Measurements from ENCODE around the gene IP6K3. TPM values are rescaled to one million over a fixed set of nuclear protein-coding genes. Genes with fewer than 3 reads are reported as not detected.

Gene IP6K3
- total and polyA plus RNA-seq, 3 donors from 2014 or later: 0.15 to 0.16 TPM; not detected in 1

DNA sequence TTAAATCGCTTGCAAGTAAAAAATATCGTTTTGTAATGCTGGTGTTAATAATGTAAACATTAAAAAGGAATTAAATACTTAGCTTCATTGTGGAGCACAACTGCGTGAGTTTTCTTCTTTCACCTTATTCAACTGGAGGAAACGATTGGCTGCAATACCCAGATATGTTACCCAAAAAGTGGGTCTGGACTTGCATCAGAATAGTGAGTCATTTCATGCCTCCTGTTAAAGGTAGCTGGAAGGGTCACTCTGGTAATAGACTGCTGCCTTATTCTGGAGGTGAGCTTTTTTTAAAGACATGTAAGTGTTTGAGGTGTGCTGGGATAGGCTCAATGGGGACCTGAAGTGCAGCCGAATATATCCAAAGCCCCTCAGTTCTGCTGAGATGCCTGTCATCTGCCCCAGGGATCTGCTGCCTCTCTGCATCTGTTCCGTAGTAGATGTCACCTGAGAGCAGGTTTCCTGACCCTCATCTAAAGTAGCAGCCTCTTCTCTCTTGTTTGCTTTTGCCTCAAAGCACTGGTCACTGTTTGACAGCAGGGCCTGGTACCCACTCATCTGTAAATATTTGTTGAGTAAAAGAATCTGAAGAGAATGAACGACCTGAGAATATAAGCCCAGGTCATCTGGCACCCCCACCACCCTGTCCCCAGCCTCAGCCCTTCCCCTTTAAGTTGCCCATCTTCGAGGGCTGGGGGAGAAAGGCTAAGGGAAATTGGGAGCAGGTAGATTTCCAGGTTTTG, 29.6 kb downstream of the IP6K3 start:
- no peaks in the 10 kb centered on the region for H3K9me3 ChIP-seq
- H3K4me1 ChIP-seq: peaks cover 4% of the 10 kb centered on the region
- H3K4me3 ChIP-seq: no peak overlapping the region
- intact Hi-C loops (cut with DNase I; ENCODE audit: low total_unique reads): no loop called here
- H3K36me3 ChIP-seq (ENCODE audit: low read depth, missing control alignments): no peaks in the 10 kb centered on the region
- WGBS, 2 donors: 80 to 86% methylated on average over 8 of the region's 8 CpGs
- TF ChIP-seq, protein P1, sequence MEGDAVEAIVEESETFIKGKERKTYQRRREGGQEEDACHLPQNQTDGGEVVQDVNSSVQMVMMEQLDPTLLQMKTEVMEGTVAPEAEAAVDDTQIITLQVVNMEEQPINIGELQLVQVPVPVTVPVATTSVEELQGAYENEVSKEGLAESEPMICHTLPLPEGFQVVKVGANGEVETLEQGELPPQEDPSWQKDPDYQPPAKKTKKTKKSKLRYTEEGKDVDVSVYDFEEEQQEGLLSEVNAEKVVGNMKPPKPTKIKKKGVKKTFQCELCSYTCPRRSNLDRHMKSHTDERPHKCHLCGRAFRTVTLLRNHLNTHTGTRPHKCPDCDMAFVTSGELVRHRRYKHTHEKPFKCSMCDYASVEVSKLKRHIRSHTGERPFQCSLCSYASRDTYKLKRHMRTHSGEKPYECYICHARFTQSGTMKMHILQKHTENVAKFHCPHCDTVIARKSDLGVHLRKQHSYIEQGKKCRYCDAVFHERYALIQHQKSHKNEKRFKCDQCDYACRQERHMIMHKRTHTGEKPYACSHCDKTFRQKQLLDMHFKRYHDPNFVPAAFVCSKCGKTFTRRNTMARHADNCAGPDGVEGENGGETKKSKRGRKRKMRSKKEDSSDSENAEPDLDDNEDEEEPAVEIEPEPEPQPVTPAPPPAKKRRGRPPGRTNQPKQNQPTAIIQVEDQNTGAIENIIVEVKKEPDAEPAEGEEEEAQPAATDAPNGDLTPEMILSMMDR (IDR thresholded peaks at IDR 0.05): no peak
- no peak for TF ChIP-seq POLR2A (IDR thresholded peaks at IDR 0.05)
- no peak for DNase-seq
- no peak overlapping the region for H3K27ac ChIP-seq
- H3K27me3 ChIP-seq: no peaks in the 10 kb centered on the region

DNA sequence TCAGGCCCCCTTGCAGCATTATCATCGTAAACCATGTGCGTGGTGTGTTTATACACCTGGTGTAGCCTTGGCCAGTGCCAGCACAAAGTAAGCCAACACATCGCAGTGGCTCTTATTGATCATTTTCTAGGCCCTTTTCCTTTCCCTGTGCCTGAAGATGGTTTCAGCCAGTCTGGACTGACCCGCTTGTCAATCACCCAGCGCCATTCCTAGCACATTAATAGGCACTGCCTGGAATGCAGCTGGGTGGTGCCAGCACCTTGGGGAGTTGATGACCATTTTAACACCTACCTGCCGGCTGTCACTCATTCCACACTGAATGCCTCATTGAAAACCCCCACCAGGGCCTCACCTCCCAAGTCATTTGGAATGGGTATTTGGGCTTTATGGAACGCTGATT, 30.3 kb downstream of the IP6K3 start:
- TF ChIP-seq, protein P1 (IDR thresholded peaks at IDR 0.05): no peak
- TF ChIP-seq POLR2A (IDR thresholded peaks at IDR 0.05): no peak
- no peaks in the 10 kb centered on the region for H3K9me3 ChIP-seq
- intact Hi-C loops (cut with DNase I; ENCODE audit: low total_unique reads): no loop called here
- no peak overlapping the region for H3K4me3 ChIP-seq
- H3K27ac ChIP-seq: no peak overlapping the region
- DNase-seq: no peak
- H3K36me3 ChIP-seq (ENCODE audit: low read depth, missing control alignments): no peaks in the 10 kb centered on the region
- H3K4me1 ChIP-seq: peaks cover 7% of the 10 kb centered on the region
- WGBS, 2 donors: 91 to 92% methylated on average over 5 to 7 of the region's 7 CpGs
- no peaks in the 10 kb centered on the region for H3K27me3 ChIP-seq

DNA sequence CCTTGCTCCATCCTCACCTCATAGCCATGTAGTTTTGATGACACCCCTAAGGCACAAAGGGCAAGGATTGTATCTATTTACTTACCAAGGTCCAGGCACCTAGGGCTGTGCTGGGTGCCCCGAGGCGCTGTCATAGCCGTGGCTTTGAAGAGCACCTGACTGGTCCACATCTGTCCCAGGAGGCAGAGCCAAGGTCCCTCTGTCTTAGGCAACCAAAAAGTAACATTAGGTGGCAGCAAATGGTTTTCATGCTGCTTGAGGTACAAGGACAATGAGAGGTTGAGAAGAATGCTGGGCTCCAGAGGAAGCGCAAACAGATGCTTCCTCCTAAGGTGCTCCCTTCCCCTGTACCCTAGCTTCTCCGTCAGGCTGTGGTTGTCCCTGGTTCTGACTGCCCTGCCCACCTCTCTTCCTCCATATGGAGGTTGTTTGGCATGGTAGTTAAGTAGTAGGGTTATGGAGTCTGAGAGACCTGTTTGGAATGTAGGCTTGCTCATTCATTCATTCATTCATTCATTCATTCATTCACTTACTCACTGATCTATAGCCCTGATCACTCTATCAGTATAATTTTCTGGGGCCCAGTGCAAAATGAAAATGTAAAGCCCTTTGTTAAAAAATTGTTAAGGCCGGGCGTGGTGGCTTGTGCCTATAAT, 32.2 kb downstream of the IP6K3 start:
- Histone ChIP-seq H3K27ac (no peak overlapping the region), H3K4me3 (no peak overlapping the region), H3K27me3 (no peaks in the 10 kb centered on the region), H3K36me3 (ENCODE audit: low read depth, missing control alignments) (no peaks in the 10 kb centered on the region), H3K4me1 (peaks cover 15% of the 10 kb centered on the region), H3K9me3 (no peaks in the 10 kb centered on the region)
- WGBS, 2 donors: 92 to 96% methylated on average over 7 of the region's 7 CpGs
- no peak for DNase-seq
- intact Hi-C loops (cut with DNase I; ENCODE audit: low total_unique reads): no loop called here
- TF ChIP-seq POLR2A (IDR thresholded peaks at IDR 0.05): no peak
- TF ChIP-seq, protein P1 (IDR thresholded peaks at IDR 0.05): no peak

DNA sequence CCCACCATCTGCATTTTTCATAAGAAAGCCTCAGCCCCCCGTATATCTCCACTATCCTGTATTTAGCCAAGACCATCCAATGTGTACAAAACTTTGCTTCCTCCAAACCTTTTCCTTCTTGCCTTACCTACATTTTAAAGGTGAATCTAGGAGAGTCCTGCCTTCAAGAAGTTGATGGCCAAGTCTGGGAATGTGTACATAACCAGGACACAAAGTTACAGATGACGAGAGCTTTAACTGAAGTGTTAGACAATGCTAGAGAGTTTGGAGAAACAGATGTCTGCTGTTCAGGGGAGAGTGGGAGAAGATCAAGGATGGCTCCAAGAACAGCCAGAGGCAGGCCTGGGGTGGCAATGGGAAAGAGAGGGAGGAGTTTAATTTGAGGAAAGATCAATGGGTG, 32.9 kb downstream of the IP6K3 start:
- Histone ChIP-seq H3K27ac (no peak overlapping the region), H3K27me3 (no peaks in the 10 kb centered on the region), H3K9me3 (no peaks in the 10 kb centered on the region), H3K4me1 (peaks cover 15% of the 10 kb centered on the region), H3K4me3 (no peak overlapping the region), H3K36me3 (ENCODE audit: low read depth, missing control alignments) (no peaks in the 10 kb centered on the region)
- intact Hi-C loops (cut with DNase I; ENCODE audit: low total_unique reads): no loop called here
- 71 to 86% methylated on average over 2 of the region's 2 CpGs for WGBS, 2 donors
- DNase-seq: no peak
- TF ChIP-seq POLR2A (IDR thresholded peaks at IDR 0.05): no peak
- TF ChIP-seq, protein P1 (IDR thresholded peaks at IDR 0.05): no peak

Data from testis (tissue), 3 donors.